ENCODE data around the gene SAP30BP.

Gene SAP30BP

DNA sequence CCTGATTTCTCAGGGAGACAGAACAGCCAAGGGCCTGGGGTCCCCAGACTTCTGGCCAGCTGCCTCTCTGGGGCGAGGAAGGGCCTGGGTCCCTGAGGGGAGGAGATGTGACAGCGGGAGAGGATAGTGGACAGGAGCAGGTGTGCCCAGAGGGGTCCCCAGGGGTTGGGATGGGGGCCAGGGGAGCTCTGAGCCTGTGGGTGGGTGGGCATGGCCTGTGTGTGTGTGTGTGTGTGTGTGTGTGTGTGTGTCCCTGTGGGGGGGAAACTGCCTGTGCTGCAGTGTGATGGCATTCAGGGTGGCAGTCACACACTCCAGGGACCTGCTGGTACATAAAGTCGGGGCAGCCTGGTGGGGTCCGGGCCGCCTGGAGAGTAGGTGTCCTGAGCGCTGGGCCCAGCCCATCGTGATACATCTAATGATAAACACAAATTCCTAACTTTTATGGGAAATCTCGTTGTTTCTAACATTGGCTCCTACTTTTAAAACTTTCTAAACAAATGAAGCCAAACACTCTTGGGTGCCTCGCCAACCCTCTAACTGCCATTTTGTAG lies 55.5 kb downstream of the SAP30BP start:
- DNase-seq: no peak

DNA sequence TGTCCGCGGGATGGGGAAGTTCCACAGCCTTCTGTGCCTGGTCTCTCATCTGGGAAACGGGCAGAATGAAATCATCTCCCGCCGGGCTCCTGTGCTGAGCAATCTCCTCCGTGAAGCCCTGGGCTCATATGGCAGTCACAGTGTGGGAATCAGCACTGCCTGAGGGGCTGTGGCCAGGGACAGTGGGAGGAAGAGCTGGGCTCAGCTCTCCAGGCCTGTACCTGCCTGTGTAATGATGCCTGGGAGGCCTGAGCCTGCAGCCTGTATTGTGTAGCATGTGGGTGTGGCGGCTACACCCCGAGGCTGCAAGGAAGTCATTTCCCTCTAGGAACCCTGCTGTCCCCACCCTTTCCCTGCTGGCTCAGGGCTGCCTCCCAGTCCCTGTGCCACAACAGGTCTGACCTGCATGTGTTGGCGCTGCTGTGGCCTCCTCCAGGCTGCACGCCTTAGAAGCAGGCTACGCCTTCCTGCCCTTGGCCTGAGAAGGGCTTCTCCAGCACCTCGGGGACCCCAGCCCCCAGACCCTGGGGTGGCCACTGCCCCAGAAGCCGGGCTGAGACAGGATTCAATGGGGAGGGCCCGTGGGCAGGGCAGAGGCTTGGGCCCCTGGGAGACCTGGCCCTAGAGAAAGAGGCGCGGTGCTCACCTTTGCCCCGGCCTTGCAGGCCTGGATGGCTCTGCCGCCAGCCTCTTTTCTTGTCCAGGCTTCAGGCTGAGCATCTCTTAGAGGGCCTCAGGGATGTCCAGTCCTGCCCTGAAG lies 56.2 kb downstream of the SAP30BP start:
- DNase-seq: no peak

- no peak for DNase-seq
Measured at GRCh38 chr17:75724016-75725003, 57.2 kb downstream of the SAP30BP start.

GRCh38 chr17:75725504-75725903 lies 58.4 kb downstream of the SAP30BP start:
- no peak for DNase-seq

GRCh38 chr17:75727391-75727790 lies 60.3 kb downstream of the SAP30BP start:
- DNase-seq: no peak

DNA sequence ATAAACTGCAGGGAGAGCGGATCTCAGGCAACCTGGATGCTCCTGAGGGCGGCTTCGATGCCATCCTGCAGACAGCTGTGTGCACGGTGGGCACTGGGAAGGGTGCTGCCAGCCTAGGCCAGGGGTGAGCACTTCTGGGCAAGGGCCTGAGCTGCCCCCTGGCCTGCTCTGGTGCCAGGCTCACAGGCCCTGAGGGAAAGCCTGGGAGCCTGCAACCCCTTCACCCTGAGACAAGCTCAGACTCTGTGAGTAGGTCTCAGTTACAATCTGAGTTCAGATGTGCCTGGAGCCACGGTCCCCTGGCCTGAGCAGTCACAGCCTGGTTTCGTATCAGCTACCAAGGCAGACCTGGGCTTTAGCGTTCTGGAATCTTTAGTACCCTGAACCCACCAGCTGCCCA lies 62.2 kb downstream of the SAP30BP start:
- no peak for DNase-seq

DNA sequence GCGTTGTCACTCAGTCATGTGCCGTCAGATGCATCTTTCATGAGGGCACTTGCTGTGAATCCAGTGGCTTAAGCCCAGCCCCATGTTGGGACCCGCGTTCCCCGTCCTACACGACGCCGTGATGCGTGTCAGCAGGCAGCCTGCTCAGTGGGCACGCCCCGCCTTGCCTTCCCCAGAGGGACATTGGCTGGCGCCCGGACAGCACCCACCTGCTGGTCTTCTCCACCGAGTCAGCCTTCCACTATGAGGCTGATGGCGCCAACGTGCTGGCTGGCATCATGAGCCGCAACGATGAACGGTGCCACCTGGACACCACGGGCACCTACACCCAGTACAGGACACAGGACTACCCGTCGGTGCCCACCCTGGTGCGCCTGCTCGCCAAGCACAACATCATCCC lies 62.9 kb downstream of the SAP30BP start:
- no peak for DNase-seq

- DNase-seq: no peak
Measured at GRCh38 chr17:75731086-75731715, 64.1 kb downstream of the SAP30BP start.

DNA sequence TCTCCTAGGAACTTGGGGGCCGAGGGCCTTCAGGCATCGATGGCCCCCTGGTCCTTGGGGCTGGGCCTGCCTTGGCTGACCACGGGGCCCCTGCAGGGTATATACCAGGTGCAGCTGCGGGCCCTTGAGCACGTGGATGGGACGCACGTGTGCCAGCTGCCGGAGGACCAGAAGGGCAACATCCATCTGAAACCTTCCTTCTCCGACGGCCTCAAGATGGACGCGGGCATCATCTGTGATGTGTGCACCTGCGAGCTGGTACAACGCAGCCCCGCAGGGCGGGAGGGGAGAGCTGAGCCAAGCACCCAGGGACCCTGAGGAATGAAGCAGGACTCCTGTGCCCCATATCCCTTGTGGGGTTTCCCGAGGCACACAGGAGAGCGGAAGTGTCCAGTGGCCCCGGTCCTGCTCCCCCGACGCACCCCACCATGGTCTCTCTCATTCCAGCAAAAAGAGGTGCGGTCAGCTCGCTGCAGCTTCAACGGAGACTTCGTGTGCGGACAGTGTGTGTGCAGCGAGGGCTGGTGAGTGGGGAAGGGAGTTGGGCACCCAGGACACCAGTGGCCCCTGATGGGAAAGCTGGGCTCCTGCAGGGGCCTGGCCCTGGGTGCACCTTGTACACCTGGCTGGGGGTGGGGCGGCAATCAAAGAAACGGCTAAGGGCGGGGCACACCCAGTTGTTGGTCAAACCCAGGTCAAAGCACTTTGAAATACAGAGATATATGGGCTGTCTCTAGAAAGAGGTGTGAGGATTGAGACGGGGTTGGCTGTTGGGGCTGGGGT lies 64.8 kb downstream of the SAP30BP start:
- no peak for DNase-seq

DNA sequence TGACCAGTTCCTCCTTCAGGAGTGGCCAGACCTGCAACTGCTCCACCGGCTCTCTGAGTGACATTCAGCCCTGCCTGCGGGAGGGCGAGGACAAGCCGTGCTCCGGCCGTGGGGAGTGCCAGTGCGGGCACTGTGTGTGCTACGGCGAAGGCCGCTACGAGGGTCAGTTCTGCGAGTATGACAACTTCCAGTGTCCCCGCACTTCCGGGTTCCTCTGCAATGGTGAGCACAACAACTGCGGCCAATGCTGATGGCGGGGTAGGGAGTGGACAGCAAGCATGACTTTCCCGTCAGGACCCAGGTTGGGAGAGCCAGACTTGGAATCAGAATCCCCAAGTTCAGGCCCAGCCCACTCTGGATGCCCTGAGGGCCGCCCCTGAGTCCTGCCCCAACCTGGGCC lies 66.3 kb downstream of the SAP30BP start:
- DNase-seq: no peak

GRCh38 chr17:75734674-75735294 lies 67.6 kb downstream of the SAP30BP start:
- no peak for DNase-seq

- DNase-seq: no peak
Measured at GRCh38 chr17:75736173-75736835, 69.2 kb downstream of the SAP30BP start.

DNA sequence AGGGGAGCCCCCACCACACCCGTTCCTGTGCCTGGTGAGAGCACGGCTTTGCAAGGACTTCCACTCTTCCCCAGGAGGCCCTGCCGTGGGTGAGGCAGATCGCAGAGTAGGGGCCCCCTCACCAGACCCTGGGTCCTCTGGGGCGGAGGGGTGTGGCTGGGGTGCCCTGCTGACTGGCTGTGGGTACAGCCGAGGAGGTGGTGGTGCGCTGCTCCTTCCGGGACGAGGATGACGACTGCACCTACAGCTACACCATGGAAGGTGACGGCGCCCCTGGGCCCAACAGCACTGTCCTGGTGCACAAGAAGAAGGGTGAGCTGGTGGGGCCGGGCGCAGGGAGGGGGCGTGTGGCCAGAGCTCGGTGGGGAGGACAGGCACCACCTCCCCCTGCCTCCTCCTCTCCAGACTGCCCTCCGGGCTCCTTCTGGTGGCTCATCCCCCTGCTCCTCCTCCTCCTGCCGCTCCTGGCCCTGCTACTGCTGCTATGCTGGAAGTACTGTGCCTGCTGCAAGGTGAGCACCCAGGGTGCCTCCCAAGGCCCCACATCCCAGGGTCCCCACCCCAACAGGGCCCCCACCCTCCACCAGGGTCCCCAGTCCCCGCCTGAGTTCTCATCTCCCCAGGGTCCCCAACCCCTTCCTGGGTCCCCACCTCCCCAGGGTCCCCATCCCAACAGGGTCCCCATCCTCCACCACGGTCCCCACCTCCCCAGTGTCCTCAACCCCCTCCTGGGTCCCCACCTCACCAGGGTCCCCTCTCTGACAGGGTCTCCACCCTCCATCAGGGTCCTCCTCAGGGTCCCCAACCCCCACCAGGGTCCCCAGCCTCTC lies 70.2 kb downstream of the SAP30BP start:
- no peak for DNase-seq

GRCh38 chr17:75738218-75738802 lies 71.2 kb downstream of the SAP30BP start:
- no peak for DNase-seq

DNA sequence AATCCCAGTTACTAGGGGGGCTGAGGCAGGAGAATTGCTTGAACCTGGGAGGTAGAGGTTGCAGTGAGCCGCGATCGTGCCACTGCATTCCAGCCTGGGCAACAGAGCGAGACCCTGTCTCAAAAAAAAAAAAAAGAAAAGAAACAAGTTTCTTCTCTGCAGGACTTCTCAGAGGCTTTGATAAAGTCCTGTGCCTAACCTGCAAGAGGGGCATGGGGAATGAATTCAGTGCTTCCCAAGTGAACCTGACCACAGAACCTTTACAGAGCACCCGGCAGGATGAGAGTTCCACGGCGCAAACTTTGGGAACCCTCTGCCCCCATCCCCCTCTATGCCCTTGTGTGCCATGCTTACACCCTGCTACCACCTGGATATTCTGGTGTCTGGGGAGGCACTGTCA lies 72.0 kb downstream of the SAP30BP start:
- no peak for DNase-seq

- DNase-seq: no peak
Measured at GRCh38 chr17:75739801-75740200, 72.7 kb downstream of the SAP30BP start.

DNA sequence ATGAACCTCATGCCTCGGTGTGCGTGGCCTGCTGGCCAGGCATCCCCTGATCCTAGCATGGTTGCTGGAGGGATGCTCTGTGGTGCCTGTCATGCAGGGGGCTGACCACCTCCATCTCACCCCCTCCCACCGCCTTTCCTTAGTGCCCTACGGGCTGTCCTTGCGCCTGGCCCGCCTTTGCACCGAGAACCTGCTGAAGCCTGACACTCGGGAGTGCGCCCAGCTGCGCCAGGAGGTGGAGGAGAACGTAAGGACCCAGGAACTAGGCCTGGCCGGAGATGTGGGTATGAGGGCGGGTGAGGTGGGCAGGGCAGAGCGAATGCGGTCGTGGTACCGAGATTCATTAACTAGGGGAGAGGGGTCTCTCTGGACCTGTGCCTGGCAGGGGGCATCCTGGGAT lies 73.1 kb downstream of the SAP30BP start:
- no peak for DNase-seq

DNA sequence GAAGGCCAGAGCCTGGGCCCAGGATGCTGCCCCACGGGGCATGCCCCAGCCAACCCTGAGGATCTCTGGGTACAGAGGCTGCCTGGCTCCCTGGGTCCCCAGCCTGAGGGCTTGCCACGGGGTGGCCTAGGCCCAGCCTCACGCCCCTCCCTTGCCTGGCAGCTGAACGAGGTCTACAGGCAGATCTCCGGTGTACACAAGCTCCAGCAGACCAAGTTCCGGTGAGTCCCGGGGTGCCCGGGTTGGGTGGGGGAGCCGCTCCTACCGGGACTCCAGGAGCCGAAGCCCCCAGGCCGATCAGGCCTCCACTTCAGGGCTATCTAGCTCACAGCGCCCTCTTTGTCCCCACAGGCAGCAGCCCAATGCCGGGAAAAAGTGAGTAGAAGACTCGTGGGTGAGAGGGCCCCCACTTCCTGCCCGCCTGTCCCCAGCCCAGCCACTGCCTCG lies 73.5 kb downstream of the SAP30BP start:
- no peak for DNase-seq

GRCh38 chr17:75742337-75742736 lies 75.2 kb downstream of the SAP30BP start:
- no peak for DNase-seq

All from NCI-H748 treated with DMSO at 0.1 percent for 48 hours (cell line).